H54 (cell line): ENCODE data around the gene PFKFB3.
"Not testable (repeated sequence)": the region's sequence is repeated elsewhere in the genome, so short reads cannot be mapped to it uniquely, and the experiment has no call there.

ENCODE experiments used
- DNase-seq: peaks from one replicate; pipeline ENCODE4 v3.0.0; 2011; ENCODE audit warnings: low spot score, mixed read lengths; ENCODE audit not compliant: insufficient read length
- FAIRE-seq: peaks from 3 replicates; lab custom pipeline; 2011; peaks lifted over from hg19 to GRCh38; lab: Jason Lieb, UNC
- POLR2A ChIP-seq: IDR thresholded peaks from 2 replicates; pipeline ENCODE4 v1.6.1; 2011; ENCODE audit warnings: low read depth, mild to moderate bottlenecking, low read length

PFKFB3 gene

GRCh38 chr10:6187278-6187677 lies 15.5 kb upstream of the PFKFB3 start:
- DNase-seq = no peak
- no peak for TF ChIP-seq POLR2A
- no peak for FAIRE-seq

GRCh38 chr10:6190033-6190432 lies 12.7 kb upstream of the PFKFB3 start:
- FAIRE-seq, DNase-seq: not testable (repeated sequence)

- TF ChIP-seq POLR2A = no peak
- DNase-seq = no peak
- FAIRE-seq = no peak
Observed at GRCh38 chr10:6191147-6191546, 11.6 kb upstream of the PFKFB3 start.

- no peak for TF ChIP-seq POLR2A
- no peak for DNase-seq
Observed at GRCh38 chr10:6191569-6191968, 11.2 kb upstream of the PFKFB3 start.

DNA sequence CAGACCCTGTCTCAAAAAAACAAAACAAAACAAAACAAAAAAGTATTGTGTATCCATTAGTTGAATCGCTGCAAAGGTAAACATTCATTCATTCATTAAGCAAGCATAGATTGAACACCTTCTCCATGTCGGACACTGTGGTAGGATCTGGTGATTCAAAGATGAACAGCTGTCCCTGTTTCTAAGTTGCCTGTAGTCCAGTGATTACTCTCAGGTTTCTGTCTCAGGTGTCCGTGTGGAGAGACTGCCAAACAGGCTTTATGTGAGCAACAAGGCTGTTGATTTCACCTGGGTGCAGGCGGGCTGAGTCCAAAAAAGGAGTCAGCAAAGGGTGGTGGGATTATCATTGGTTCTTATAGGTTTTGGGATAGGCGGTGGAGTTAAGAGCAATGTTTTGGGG lies 9.4 kb upstream of the PFKFB3 start:
- not testable (repeated sequence) for FAIRE-seq, DNase-seq

More at GRCh38 chr10:6191569-6191968, 11.2 kb upstream of the PFKFB3 start:
- FAIRE-seq = no peak

DNA sequence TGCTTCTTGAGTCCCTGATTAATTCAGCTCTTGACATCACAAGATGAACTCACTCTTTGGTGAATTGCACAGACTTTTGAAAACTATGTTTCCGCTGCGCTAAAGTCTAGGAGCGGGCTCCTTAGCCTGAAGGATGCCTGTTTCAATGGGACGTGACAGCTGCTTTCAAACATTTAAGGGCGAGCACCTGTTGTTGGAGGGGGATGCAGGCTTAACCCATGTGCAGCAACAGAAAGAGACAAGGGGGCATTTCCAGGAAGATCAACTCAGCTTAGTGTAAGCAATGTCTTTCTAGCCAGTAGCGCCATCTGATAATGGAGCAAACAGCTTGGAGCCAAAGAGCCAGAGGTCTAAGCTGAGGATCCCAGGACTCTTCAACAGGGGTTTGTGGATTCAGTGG lies 8.4 kb upstream of the PFKFB3 start:
- DNase-seq = no peak
- TF ChIP-seq POLR2A = no peak
- FAIRE-seq = no peak

DNA sequence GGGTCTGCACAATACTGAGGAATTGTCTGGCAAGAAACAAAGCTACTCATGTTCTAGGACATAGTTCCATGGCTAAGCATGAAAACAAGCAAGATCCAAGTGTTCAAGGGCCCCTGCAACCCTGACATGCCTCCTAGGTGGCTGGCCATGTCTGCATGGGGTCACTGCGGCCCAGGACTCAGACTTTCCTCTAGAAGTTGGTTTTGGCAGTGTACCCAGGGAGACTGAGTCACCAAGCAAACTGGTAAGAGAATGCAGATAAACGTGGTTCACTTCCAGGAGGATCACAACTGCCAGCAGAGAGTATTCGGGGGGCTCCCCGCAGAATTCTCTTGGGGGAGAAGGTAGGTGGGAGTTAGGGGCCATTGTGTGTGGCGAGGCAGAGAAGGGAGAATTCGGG lies 7.4 kb upstream of the PFKFB3 start:
- FAIRE-seq (no peak), DNase-seq (no peak)
- TF ChIP-seq POLR2A = no peak

GRCh38 chr10:6195846-6196245 lies 6.9 kb upstream of the PFKFB3 start:
- TF ChIP-seq POLR2A = no peak
- FAIRE-seq (no peak), DNase-seq (no peak)

- not testable (repeated sequence) for DNase-seq, FAIRE-seq
Observed at GRCh38 chr10:6196524-6196923, 6.2 kb upstream of the PFKFB3 start.

- no peak for FAIRE-seq
- TF ChIP-seq POLR2A = no peak
Observed at GRCh38 chr10:6197321-6197720, 5.4 kb upstream of the PFKFB3 start.

DNA sequence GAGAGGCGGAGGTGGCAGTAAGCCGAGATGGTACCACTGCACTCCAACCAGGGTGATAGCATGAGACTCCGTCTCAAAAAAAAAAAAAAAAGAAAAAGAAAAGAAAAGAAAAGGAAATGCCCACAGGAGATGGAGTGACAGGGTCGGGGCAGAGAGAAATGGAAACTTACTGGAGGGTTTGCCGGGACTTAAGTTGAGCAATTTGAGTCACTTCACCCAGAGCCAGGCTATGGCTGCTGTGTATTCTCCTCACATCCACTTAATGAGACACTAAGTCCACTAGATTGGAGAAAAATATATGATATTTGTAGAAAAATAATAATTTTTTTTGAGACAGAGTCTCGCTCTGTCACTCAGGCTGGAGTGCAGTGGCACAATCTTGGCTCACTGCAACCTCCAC lies 4.6 kb upstream of the PFKFB3 start:
- TF ChIP-seq POLR2A = no peak
- DNase-seq (no peak), FAIRE-seq (no peak)

More at GRCh38 chr10:6197321-6197720, 5.4 kb upstream of the PFKFB3 start:
- no peak for DNase-seq

GRCh38 chr10:6199131-6199733 lies 3.5 kb upstream of the PFKFB3 start:
- TF ChIP-seq POLR2A = no peak
- DNase-seq = no peak
- FAIRE-seq = no peak

GRCh38 chr10:6200440-6200733 lies 2.3 kb upstream of the PFKFB3 start:
- no peak for TF ChIP-seq POLR2A
- DNase-seq (no peak), FAIRE-seq (no peak)

DNA sequence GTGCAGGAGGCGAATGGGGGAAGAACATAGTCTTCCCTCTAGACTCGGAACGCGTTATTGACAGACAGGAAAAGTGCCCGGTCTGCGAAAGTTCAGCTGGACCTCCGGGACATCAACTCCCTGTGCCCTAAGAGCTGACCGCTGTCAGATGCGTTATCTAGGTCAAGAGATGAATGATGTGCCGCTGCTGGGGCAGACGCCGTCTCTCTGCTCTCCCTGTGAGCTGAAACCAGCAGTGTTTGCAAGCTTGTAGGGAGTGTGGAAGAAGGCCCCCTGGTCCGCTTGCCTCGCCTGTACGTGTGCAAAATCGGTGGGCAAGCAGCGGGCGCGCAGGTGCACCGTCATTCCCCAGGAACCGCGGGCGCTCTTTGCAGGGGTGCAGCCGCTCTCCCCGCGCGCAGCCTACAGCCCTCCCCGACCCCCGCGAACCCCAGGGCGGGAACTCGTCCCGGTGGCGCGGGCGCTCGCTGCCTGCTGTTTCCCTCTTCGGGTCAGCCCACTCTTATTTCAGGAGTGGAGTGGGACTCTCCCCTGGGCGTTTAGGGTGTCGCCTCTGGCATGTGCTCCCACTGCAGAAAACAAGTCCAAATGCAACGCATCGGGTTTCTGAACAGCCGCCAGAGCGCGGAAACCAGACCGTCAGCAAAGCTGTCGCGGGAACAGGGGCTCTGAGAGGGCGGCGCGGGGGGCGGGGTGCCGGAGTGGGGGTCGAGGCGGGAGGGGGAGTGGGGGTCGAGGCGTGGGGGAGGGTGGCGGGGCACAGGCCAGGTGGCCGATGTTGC lies 1.8 kb upstream of the PFKFB3 start:
- DNase-seq (peak; percentile 44), FAIRE-seq (no peak)
- TF ChIP-seq POLR2A = no peak

DNA sequence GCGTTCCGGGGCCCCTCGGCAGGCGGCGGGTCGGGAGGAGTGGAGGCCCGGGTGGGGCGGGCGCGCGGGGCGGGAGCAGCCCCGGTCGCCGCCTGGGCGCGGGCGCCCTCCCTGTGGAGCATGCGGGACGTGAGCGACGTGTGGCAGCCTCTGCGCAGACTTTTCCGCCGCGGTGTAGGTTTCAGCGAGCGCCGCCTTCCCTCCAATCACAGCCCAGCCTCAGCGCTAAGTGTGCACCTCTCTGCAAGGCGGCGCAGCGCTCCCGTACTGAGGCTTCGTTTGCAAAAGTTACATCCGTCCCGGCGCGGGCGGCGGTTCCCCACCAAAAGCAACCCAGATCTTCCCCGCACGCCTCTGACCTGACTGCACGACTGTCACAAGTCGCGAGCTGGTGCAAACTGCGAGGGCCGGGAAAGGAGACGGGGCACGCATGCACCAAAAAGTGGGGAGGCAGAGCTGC lies 1.2 kb upstream of the PFKFB3 start:
- DNase-seq = peak; percentile 54
- 0 out of 2 replicates have a peak, but pooled peaks have one; percentile 26 for TF ChIP-seq POLR2A
- no peak for FAIRE-seq
